Body of pancreas (tissue), 4 donors: ENCODE measurements around the gene IFI27L1.

Experiments used
- CTCF ChIP-seq, 7 experiments: fragments of 450-650 bp in 4 of 7; fragments of 200-600 bp in 3 of 7; sonication (generic) in 3 of 7; IDR thresholded peaks; one replicate each; pipeline ENCODE4 v1.5.1; 2016 to 2019; ENCODE audit warnings: antibody characterized with exemption in 7 of 7
- POLR2A ChIP-seq, 3 donors: fragments of 450-650 bp; IDR thresholded peaks; one replicate each; pipeline ENCODE4 v1.6.1; 2016; ENCODE audit warnings: antibody characterized with exemption in 3 of 3, mild to moderate bottlenecking in 2 of 3

DNA sequence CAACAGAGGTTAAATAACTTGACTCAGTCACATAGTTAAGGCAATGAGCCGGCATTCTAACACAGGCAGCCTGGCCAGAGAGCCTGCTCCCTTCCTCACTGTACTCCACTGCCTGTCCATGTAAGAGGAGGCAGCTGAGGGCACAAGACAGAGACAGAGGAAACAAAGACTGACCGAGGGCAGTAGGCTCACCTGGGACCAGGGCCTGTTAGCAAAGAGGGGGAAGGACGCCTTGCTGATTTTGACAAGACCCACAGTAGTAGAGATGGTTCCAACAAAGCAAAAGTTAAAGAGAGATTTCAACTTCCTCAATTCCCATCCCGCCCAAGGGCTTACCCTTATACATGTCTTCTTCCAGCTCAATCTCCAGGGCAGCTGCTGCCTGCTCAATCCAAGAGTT lies 28.4 kb upstream of the IFI27L1 start:
- TF ChIP-seq CTCF (IDR thresholded peaks at IDR 0.05) (no peak), POLR2A (IDR thresholded peaks at IDR 0.05) (no peak)
